HG03066 (cell line): ENCODE data around the gene OMD.
"Not testable (repeated sequence)": the region's sequence is repeated elsewhere in the genome, so short reads cannot be mapped to it uniquely, and the experiment has no call there.

Experiments used
- ATAC-seq: cut with Tn5 transposase; IDR thresholded peaks from one replicate; pipeline ENCODE4 v1.9.1; 2021; ENCODE audit warnings: low read depth; ENCODE audit not compliant: unreplicated experiment

Gene OMD

DNA sequence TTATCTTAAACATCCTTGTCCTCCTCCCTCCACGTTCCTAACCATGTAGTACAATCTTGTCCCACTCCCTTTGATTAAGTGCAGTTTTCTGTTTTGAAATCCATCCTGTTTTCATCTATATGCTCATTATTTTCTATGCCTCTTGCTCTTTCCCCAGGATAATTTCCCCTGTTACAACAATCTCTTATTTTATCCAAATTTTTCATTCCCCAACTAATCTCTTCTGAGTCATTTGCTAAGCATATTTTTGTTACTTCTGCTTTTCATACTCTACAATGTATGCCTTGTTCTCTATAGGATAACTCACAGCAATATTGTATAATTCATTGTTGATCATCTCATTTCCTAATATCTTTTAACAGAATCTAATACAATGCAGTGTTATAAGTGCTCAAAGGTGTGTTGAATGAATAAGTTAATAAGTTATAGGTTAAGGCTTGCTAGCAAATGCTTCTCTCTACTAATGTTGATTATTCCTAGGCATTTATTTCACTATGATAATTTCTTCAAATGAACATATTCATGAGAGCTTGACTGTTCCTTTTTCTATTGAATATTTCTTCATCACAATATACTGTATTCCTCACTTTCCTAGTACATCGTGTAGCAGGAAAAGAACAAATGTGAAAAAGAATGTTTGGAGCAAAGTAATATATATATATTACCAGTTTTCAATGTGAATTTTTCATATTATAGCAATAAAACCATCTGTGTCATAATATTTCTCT, 1.5 kb downstream of the OMD start:
- no peak for ATAC-seq

DNA sequence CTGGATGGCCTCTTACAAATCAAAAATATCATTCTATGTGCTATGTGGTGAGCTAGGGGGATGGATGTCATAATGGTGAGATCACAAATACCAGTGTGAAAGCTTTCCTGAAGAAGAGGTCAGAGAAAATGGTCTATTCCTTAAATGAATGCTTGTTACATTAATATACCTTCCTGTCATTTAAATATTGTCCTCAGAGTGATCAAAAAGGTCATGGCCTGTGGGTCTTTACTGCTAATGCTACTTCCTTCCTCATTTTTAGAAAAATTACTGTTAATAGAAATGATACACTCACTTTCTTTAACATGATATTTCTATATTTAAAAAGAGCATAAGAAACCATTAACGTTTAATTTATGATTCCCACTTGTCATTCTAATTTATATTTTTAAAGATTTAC, 9.7 kb downstream of the OMD start:
- ATAC-seq: no peak

DNA sequence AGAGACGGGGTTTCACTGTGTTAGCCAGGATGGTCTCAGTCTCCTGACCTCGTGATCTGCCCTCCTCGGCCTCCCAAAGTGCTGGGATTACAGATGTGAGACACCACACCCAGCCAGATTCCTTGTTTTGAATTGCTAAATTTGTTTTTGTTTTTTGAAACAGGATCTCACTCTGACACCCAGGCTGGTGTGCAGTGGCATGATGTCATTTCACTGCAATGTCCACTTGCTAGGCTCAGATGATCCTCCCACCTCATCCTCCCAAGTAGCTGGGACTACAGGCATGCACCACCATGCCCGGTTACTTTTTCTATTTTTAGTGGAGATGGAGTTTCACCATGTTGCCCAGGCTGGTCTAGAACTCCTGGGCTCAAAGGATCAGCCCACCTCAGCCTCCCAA, 13.1 kb downstream of the OMD start:
- not testable (repeated sequence) for ATAC-seq

DNA sequence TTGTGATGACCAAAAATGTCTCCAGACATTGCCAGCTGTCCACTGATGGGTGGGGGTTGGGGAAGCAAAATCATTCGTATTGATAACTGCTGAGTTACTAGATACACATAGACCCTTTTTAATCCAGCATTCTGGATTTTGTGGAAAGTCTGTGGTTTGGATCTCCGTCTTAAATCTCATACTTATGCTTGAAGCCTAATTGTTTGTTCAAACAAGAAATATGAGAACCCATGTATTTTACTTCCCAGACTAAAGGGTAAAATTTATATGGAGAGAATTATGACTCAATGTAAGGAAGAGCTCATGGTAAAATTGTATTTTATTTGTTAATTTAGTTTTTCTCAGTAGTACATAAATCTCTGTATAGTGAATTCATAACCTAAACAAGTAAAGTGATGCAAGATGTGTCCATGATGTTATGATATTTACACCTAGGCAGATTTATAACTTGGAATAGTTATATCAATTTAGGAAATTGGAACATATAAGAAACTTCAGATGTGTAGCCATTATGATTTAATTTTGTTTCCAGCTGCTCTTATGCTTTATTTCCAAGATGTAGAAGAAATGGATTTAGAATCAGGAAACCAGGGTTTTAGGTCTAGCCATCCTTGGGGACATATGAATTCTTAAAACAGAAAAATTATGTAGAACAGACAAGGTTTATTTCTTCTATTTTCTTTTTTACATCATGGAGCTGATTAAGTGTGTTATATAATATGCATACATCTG, 15.4 kb downstream of the OMD start:
- ATAC-seq: no peak

DNA sequence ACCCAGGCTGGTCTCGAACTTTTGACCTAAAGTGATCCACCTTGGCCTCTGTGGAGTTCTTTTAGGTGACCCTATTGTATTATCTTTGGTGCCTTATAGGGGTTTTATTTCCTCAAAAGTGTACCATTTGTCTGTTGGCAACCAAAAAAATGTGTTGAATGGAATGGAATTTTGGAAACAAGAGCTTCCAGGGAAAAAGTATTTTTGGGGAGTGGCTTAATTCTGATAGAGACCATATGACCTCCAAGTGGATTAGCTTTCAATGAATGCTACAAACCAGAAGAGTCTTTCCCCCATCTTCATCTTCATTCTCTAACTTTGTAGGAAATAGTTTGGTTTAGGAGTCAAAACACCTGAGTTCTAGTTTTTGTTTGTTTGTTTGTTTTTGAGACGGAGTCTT, 16.5 kb downstream of the OMD start:
- no peak for ATAC-seq

DNA sequence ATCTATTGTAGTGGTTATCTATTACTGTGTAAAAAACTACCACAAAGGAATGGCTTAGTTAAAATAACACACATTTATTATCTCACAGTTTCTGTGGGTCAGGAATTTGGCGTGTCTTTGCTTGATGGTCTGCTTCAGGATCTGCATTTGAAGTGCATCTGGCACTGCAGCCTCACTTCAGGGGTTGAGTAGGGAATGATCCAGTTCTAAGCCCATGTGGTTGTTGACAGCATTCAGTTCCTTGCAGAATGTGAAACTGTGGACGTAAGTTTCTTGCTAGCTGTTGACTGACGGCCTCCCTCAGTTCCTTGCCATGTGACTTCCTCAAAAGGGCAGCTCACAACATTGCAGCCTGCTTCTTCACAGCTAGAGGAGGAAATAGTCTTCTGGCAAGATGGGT, 17.8 kb downstream of the OMD start:
- ATAC-seq: peak; percentile 63

DNA sequence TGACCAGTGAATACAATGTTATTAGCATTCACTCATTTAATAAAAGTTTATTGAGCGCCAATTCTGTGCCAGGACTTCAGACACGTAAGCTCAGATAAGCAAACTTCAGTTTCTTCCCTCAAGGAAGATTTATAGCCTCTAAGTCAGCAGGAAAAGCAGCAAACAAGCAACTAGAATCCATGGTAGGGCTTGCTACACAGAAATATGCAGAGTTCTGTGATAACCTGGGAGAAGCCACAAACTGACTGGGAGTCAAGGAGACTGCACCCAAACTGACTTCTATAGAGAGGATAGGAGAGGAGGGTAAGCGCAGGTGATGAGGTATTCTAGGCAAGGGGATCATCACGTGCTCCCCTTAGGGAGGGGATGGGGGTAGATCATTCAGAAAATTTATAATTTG, 18.5 kb downstream of the OMD start:
- ATAC-seq: no peak

DNA sequence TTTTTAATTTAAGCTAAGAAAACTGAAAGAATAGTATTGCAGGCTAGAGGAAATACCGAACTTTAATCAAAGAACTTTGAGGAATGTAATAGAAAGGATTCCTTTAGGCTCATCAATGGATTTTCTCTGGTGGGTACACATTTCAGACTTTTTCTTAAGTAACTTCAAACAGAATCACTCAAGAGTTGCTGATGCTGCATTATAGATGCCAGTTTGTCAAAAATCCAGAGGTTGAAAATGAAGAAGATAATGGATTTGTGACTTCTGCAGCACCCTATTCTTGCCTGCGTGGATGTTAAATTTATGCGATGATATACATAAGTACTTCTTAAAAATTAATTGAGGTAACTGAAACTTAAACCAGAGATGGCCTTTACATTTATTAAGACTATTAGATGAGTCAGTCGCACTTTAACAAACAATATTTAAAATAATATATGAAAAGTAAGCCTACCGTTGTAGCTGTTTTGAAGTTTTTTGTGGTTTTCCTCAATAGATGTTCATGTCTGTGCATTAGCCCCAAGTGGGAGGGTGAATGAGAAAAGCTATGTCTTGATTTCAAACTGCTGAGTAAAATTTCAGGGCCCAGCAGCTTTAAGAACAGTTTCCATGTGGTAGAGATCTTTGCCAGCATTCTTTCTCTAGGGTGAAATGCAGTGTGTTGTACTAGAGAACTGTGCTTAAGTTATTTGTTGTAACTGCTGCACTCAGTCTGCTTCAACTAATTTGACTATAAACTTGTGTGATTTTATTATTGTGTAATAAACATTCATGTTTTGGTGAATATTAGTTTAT, 20.0 kb downstream of the OMD start, which contains the start of gene OGN:
OGN (minus strand) TSS at position 537 of the 795 bp plus-strand sequence. CDS start 1,171 bp downstream, outside the sequence.
- no peak for ATAC-seq

DNA sequence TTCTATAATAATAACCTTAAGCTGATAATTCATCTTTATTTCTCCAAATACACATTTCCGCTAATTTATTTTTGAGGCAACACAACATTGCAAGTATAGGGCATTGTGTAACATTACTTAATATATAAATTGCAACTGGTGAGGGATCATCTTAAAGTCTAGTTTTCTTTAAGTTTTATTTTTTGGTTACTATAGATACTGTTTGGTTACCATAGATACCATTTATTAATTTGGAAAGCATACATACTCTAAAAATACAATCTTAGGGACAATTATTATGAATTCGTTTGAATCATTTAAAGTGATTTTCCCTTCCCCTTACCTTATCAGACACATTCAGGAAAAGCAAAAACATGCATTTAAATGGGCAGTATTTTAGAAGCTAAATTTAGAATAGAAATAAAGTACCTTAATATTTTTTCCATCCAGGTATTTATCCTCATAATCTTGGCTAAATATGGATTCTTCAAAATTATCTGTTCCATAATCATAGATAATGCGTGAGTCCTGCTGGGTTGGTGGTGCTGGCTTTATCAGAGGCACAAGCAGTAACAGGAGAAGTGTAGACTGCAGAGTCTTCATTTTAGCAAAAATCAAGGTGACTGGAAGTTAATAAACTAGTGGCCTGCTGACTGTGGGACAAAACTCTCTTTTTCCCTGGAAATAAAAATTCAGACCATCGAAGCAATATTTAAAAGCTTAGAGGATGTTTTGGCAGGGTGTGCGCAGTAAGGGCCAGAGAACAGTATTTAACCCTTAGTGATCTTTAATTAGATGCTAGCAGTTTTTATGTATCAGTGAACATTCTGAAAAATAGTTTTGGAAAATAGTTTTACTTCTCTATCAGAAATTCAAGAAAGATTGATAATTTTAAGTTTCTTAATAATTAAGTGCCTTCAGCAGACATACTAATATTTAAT, 21.2 kb downstream of the OMD start:
- no peak for ATAC-seq

DNA sequence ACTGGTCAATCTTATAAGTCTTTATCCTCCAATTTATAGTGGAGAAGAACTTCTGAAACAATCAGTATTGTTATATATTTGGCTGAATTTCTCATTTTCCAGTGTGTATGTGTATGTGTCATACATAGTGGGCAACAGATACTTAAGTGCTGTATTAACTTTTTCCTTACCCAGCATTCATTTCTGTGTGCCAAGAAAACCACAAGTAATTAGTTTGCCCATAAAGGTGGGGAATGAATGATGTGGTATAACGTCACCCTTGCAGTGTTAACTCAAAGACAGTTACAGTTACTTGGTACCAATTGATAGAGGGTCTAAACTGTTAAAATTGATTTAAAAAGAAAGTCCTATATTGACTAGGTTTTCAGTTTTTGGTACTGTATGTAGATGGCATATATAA, 21.9 kb downstream of the OMD start:
- no peak for ATAC-seq

DNA sequence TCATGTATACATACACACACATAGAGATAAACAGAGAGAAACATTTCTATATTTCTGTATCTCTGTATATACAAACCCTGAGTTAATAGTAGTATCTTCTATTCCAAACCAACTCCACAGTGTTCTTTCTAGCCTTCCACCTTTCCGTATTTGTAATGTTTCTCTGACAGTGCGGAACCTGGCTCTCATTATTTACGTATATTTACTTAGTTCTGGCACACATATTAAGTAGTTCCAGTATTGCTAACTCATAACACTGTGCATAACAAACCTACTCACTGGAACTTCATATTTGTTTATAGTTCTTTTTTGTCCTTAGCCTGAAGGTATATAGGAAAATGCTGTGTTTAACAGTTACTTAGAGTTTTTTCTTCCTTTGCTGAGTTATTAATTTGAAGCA, 26.4 kb downstream of the OMD start:
- ATAC-seq: no peak

DNA sequence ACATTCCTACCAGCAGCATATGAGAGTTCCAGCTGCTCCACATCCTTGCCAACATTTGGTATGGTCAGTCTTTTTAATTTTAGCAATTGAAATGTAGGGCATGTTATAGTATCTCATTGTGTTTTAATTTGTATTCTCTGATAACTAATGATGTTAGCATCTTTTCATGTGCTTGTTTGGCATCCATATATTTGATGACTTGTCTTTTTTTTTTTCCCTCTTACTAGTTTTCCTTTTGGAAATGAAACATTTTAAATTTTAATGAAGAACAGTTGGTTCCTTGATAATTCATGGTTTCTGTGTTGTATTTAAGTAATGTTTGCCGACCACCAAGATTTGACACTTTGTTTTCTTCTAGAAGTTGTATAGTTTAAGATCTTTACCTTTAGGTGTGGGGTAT, 28.7 kb downstream of the OMD start:
- ATAC-seq: no peak

DNA sequence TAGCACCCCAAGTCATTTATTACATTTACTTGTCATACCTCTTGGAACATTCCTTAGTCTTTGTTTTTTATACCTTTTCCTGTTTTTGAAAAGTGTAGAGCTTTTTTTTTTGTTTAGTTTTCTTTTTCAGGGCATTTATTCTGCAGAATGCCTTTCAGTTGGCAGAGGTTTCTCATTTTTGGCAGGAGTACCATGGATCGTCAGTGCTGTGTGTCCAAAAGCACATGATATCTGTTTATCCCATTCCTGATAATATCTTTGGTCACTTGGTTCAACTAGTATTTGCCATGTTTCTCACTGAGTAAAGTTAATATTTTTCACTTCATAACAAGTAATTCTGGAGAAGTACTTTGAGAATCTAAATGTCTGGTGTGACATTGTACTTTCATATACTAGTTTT, 30.6 kb downstream of the OMD start:
- no peak for ATAC-seq

DNA sequence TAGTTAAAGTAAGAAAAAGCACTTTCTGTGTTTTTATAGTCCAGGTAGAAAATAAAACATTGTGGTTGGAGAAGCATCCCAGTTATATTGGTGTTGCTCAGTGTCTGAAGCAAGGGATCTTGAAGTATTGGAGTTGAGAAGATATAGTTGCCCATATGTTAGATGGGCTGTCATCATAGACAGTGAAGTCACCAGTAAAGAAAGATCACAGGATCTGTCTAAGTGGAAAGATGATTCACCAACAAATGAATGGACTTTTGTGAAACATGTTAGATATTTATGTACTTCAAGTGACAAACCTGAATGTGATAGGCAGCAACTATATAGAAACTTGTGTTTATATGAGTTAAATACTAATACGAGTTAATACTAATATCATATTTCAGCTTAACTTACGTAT, 31.6 kb downstream of the OMD start:
- ATAC-seq: no peak

DNA sequence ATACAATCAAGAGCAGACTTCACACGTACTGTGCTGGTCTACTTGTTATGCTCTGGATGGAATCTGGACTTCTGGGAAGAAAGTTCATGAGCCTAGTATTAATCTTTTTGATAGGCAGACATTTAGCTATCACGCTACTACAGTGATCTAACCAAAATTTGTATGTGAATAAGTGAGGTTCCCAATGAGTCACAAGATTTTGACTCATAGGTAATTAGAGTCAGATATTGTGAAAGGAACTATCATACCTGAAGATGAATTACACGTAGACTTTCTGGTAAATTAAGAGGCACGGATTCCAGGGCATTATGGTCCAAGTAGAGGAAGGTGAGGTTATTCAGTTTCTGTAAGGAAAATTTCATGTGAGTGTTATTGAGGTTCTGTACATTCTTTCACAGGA, 38.3 kb downstream of the OMD start:
- ATAC-seq: no peak

DNA sequence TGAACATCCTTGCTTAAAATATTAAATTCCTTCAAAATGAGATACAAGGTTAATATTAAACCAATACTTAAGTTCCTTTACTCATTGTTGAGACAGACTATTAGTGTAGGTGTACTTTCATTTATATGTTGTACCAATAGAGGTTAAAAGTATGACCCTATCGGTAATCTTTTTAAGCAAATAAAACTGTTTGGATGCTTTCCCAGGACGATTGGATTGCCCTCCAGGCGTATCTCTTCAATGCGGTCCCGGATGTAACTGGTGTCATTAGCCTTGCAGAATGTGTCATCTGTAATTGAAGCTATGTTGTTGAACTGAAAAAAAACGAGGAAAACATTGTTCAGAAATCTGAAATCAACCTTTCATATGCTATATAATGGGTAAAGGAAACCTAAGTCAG, 38.8 kb downstream of the OMD start:
- ATAC-seq: no peak

DNA sequence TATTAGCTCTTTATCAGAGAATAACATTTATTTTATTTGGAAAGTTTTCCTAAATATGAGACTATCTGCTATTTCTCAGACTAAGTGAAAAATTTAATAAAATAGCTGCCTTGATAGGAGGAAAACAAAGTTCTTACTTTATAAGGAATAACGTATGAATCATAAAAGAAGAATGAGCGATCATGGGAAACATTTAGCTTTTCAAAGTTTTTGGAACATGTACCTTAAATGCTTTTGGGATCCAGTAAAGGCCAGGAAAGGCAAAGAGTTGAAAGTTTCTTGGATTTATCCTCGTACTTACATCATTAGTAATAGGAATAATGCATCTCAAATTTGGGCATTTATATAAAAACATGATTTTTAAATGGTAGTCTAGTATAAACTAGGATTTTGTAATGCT, 39.3 kb downstream of the OMD start:
- no peak for ATAC-seq

DNA sequence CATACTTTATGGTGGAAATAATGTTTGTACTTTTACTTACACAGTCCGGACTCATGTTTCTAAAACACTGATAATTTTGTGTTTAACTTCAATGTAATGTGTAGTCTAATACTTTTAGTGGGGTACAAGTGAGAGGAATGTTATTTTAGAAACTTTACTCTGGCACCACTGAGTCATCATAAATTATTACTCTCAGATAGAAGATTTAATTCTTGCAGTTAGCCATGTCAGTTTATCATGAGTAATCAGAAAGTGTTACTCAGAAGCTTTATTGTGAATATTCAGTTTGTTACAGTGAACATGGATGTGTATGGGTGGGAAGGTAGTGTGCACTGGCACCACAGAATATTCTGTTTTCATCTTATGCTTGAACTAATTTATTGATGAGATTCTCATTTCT, 39.9 kb downstream of the OMD start:
- ATAC-seq: no peak

DNA sequence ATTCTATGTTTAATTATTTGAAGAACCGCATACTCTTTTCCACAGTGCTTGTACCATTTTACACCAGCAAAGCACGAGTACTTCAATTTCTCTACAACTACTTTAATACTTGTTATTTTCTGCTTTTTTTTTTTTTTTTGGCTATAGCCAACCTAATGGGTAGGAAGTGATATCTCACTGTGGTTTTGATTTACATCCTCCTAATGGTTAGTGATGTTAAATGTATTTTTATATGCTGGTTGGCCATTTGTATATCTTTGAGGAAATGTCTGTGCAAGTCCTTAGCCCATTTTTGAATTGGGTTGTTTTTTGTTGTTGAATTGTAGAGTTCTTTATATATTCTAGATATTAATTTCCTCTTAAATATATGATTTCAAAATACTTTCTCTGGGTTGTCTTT, 42.5 kb downstream of the OMD start:
- no peak for ATAC-seq

DNA sequence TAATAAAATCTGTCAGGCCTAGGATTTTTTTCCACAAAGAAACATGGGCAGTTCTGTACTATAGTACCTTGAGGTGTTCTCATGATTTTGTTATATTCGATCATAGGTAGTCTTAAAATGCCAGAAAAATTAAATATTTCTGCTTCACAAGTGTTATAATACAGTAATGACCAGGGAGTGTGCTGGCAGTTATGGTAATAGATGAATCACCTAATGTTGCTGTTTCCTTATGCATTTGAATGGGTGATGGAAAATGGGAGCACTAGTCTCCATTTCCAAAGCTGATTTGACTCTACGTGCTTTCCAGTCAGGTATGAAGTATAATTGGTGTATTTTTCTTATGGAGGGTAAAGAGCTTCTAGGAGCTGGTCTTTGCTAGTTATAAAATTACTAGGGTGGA, 43.7 kb downstream of the OMD start:
- no peak for ATAC-seq
